HUES6 (cell line): ENCODE measurements around the gene TBC1D23.

Source experiments
- H3K27ac ChIP-seq: 2 replicates; pipeline ENCODE4 v1.7.0; 2013; ENCODE audit warnings: low read depth, mild to moderate bottlenecking, low read length, inconsistent platforms
- H3K27me3 ChIP-seq: 2 replicates; pipeline ENCODE4 v1.6.1; 2013; ENCODE audit warnings: low read length; ENCODE audit not compliant: control insufficient read depth, insufficient read depth
- H3K36me3 ChIP-seq: 2 replicates; pipeline ENCODE4 v1.6.1; 2013; ENCODE audit warnings: low read length; ENCODE audit not compliant: control insufficient read depth, insufficient read depth
- H3K4me1 ChIP-seq: 2 replicates; pipeline ENCODE4 v1.6.1; 2013; ENCODE audit warnings: low read length; ENCODE audit not compliant: control insufficient read depth, insufficient read depth
- H3K4me3 ChIP-seq: 2 replicates; pipeline ENCODE4 v1.5.1; 2013; ENCODE audit warnings: low read depth, low read length
- H3K9ac ChIP-seq: one replicate; pipeline ENCODE4 v1.6.1; 2013; ENCODE audit warnings: mild to moderate bottlenecking, low read length
- H3K9me3 ChIP-seq: 2 replicates; pipeline ENCODE4 v1.6.1; 2013; ENCODE audit warnings: low read depth, low read length; ENCODE audit not compliant: control insufficient read depth, insufficient read depth

The TBC1D23 gene

GRCh38 chr3:100370756-100371155 lies 110.0 kb downstream of the TBC1D23 start:
- Histone ChIP-seq H3K36me3 (peaks cover 81% of the 10 kb centered on the region), H3K9me3 (no peaks in the 10 kb centered on the region), H3K4me1 (no peaks in the 10 kb centered on the region), H3K27ac (no peak overlapping the region), H3K27me3 (no peaks in the 10 kb centered on the region), H3K9ac (no peak overlapping the region), H3K4me3 (no peak overlapping the region)

- Histone ChIP-seq H3K9ac (no peak overlapping the region), H3K27ac (no peak overlapping the region), H3K4me1 (no peaks in the 10 kb centered on the region), H3K4me3 (no peak overlapping the region), H3K9me3 (no peaks in the 10 kb centered on the region), H3K36me3 (peaks cover 74% of the 10 kb centered on the region), H3K27me3 (no peaks in the 10 kb centered on the region)
Observed at GRCh38 chr3:100374521-100374920, 113.7 kb downstream of the TBC1D23 start.
